Right lobe of liver (tissue), 6 donors: ENCODE results near the gene DDN. TPM values are rescaled to one million over a fixed set of nuclear protein-coding genes. Genes with fewer than 3 reads are reported as not detected.

ENCODE experiments used
- ATAC-seq, 4 donors: fragments of 200-7000 bp; cut with Tn5 transposase; one replicate each; pipeline ENCODE4 v1.9.1; 2020; ENCODE audit warnings: mild to moderate bottlenecking in 4 of 4, moderate library complexity in 4 of 4
- DNase-seq, 3 donors: peaks; one replicate each; pipeline ENCODE4 v3.0.0-alpha.2; 2020
- H3K27ac ChIP-seq, 3 donors: fragments of 200-600 bp; one replicate each; pipeline ENCODE4 v1.8.0; 2022
- H3K27me3 ChIP-seq, 2 donors: fragments of 200-600 bp; one replicate each; pipeline ENCODE4 v1.8.0; 2022
- H3K36me3 ChIP-seq, 4 donors: fragments of 200-600 bp; sonication (generic) in 1 of 4; one replicate each; pipeline versions ENCODE4 v1.5.1 to v1.8.0; 2017 to 2022; ENCODE audit warnings: control low read depth in 1 of 4
- H3K4me1 ChIP-seq, 4 donors: fragments of 200-600 bp; sonication (generic) in 1 of 4; one replicate each; pipeline versions ENCODE4 v1.5.1 to v1.8.0; 2017 to 2022; ENCODE audit warnings: control low read depth in 1 of 4
- H3K4me3 ChIP-seq, 3 donors: fragments of 200-600 bp; one replicate each; pipeline ENCODE4 v1.8.0; 2022
- H3K9me3 ChIP-seq, 4 donors: fragments of 200-600 bp; sonication (generic) in 1 of 4; one replicate each; pipeline versions ENCODE4 v1.5.1 to v1.8.0; 2017 to 2022; ENCODE audit warnings: control low read depth in 1 of 4
- CTCF ChIP-seq, 4 donors: fragments of 200-600 bp in 3 of 4; fragments of 450-650 bp in 1 of 4; IDR thresholded peaks; one replicate each; pipeline versions ENCODE4 v1.5.1 to v1.8.0; 2016 to 2022; ENCODE audit warnings: antibody characterized with exemption in 4 of 4, mild to moderate bottlenecking in 2 of 4
- POLR2A ChIP-seq: fragments of 450-650 bp; IDR thresholded peaks from one replicate; pipeline ENCODE4 v1.6.1; 2017; ENCODE audit warnings: antibody characterized with exemption, mild to moderate bottlenecking
- WGBS: methylation state at CpG from one replicate; pipeline ENCODE4 v1.1.6; 2018; ENCODE audit warnings: low coverage, low lambda C conversion rate; ENCODE audit not compliant: insufficient coverage; ENCODE audit errors: missing lambda C conversion rate; 5-methylcytosine and 5-hydroxymethylcytosine counted together
- intact Hi-C, 2 donors: fragments of 100-400 bp; cut with DNase I; formaldehyde crosslinking; loops; one replicate each; pipeline versions ENCODE4 v1.11.2 to v1.14.1; 2022
- total RNA-seq, 6 experiments: library from RNA; depleted of rRNA in 2 of 6; stranded (reverse); fragments of >200 nt in 2 of 6; fragmentation: NEBNext Ultra II Directional in 3 of 6; extraction: Animal tissue kit (Norgen Biotek cat#: 25700) in 3 of 6; gene quantifications; one replicate each; pipeline versions ENCODE4 v1.1.0 to v1.2.4, GENCODE V29; 2016 to 2023
- donor health status: DM: no; HTN: yes; CAD: no.
- donor health status: DM: no; HTN: no; CAD: no.
- donor health status: DM: no; HTN: no; CAD: no.
- donor health status: DM: no; HTN: yes; CAD: no.
- donor health status: DM: no; HTN: yes; CAD: no.

Gene DDN
- total RNA-seq, 6 experiments from 2014 or later, result 0.18 to 0.19 TPM; not detected in 4

- Histone ChIP-seq H3K9me3 (no peaks in the 10 kb centered on the region), H3K4me1 (no peaks in the 10 kb centered on the region), H3K27ac (no peak overlapping the region), H3K36me3 (peaks cover 20 to 94% (median 63%) of the 10 kb centered on the region in 4 donors), H3K4me3 (no peak overlapping the region), H3K27me3 (no peaks in the 10 kb centered on the region)
- ATAC-seq, result peak; percentile 51 to 65 (median 58)
- peak; percentile 42 to 60 (median 55) for TF ChIP-seq CTCF (IDR thresholded peaks at IDR 0.05)
- no peak for TF ChIP-seq POLR2A
- DNase-seq, result peak in 1 of 3 donors; percentile 71
- WGBS, result 61% methylated on average over 10 of the region's 11 CpGs
- intact Hi-C loops, result no loop called here
Measured at GRCh38 chr12:49043856-49044258, 44.7 kb upstream of the DDN start.

- intact Hi-C loops, result no loop called here
- no peak for ATAC-seq
- Histone ChIP-seq H3K27ac (no peak overlapping the region), H3K27me3 (no peaks in the 10 kb centered on the region), H3K4me1 (no peaks in the 10 kb centered on the region), H3K36me3 (peaks cover 14 to 94% (median 60%) of the 10 kb centered on the region in 4 donors), H3K4me3 (no peak overlapping the region), H3K9me3 (no peaks in the 10 kb centered on the region)
- WGBS, result 96% methylated on average over 4 of the region's 4 CpGs
- no peak for TF ChIP-seq CTCF (IDR thresholded peaks at IDR 0.05)
- no peak for TF ChIP-seq POLR2A
- no peak for DNase-seq
Measured at GRCh38 chr12:49043241-49043640, 44.1 kb upstream of the DDN start.

- H3K4me1 ChIP-seq, result no peaks in the 10 kb centered on the region
- WGBS, result 99% methylated on average over 10 of the region's 18 CpGs
- no peak overlapping the region for H3K27ac ChIP-seq
- TF ChIP-seq CTCF (IDR thresholded peaks at IDR 0.05) (no peak), POLR2A (no peak)
- intact Hi-C loops, result no loop called here
- H3K4me3 ChIP-seq, result no peak overlapping the region
- ATAC-seq (no peak), DNase-seq (no peak)
- H3K36me3 ChIP-seq, result peaks cover 12 to 96% (median 61%) of the 10 kb centered on the region in 4 donors
- no peaks in the 10 kb centered on the region for H3K9me3 ChIP-seq
- H3K27me3 ChIP-seq, result no peaks in the 10 kb centered on the region
Measured at GRCh38 chr12:49041881-49042484, 42.8 kb upstream of the DDN start.

- intact Hi-C loops, result no loop called here
- TF ChIP-seq CTCF (IDR thresholded peaks at IDR 0.05), result no peak
- no peak for TF ChIP-seq POLR2A
- no peak for DNase-seq
Measured at GRCh38 chr12:49041036-49041880, 42.1 kb upstream of the DDN start.

More at GRCh38 chr12:49041036-49041880, 42.1 kb upstream of the DDN start:
- Histone ChIP-seq H3K4me3 (no peak overlapping the region), H3K9me3 (no peaks in the 10 kb centered on the region), H3K27me3 (no peaks in the 10 kb centered on the region), H3K4me1 (no peaks in the 10 kb centered on the region), H3K36me3 (peaks cover 12 to 94% (median 62%) of the 10 kb centered on the region in 4 donors), H3K27ac (no peak overlapping the region)
- WGBS, result 100% methylated on average over 9 of the region's 31 CpGs
- no peak for ATAC-seq
